Stimulated activated CD4-positive, alpha-beta T cell treated with anti-CD3 and anti-CD28 coated beads, Interleukin-2, amount 100 ng/mL, for 4 hours (primary cell): ENCODE measurements around the gene ATP6V0B.

Experiments
- DNase-seq: peaks from one replicate; pipeline ENCODE4 v3.0.0-alpha.2; 2020; ENCODE audit warnings: low read depth

The ATP6V0B gene

DNA sequence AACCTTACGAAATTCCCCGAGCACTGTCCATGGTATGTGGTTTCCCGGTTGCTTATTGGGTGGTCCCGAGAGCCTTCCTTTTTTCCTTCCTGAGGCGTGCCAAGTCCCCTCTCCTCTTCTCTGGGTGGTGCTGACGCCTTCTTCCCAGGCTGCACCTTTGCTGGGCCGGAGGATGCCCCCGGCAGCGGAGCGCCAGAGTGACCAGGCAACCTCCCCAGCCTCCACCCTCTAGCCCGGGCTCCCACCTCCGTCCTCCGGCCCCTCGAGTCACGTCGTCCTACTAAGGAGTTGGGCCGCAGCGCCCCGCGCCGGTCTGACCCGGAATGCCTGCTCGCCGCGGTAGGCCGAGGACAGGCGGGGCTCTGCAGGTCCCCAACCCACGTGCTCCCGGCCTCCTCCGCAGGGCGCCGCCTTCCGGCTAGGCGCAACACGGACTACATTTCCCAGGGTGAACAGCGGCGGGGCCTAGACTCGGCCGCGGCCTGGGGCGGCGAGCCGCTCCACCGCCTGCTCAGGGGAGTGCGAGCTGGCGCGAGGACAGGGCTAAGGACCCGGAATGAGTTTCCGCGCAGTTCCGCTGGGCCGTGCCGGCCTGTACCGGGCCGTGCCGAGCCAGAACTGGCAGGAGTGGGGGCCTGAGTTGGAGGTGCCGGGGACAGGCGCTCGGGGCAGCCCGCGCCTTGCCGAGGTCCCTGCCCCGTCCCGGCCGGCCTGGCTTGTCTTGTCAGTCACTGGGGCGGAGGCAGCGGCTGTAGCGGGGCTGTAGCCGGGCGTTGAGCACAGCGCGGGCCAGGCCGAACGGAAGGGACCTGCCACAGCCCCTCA is 28.3 kb upstream of the ATP6V0B start, which contains the start of gene IPO13:
TSS of gene IPO13 (plus strand) at position 715 of the 825 bp plus-strand sequence. CDS start 651 bp downstream, outside the sequence.
- peak; percentile 92 for DNase-seq

DNA sequence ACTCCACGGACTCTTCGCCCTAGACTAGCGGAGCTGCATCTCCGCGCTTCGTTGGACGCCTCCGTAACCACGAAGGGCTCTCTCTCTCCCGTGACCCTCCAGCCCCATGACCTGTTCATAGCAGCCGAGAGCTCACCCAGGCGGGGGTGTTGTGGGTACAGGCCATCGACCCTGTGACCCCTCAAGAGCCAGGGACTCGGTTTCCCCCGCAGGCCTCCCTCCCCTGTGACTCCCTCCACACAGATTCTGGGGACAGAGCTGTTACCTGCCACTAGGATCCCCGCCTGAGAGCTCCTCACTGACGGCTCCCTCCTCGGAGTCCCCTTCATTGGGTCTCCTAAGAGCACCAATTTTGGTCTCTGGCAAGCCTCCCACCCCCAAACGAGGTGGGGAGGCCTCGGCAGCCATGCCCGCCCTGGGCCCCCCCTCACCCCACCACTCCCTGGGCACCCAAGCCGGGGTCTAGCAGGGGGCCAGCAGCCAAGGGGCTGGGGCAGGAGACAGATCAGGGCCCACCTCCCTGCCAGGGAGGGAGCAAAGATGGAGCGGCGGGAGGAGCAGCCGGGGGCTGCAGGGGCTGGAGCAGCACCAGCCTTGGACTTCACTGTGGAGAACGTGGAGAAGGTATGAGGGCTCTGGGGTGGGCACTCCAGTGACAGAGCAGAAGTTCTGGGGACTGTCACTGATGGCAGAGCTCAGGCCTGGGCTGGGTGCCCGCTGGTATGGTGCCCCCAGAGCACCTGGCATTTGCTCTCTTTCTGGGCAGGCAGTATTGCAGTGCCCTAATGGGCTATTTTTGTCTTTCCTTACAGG is 27.5 kb upstream of the ATP6V0B start:
- DNase-seq, result no peak

DNA sequence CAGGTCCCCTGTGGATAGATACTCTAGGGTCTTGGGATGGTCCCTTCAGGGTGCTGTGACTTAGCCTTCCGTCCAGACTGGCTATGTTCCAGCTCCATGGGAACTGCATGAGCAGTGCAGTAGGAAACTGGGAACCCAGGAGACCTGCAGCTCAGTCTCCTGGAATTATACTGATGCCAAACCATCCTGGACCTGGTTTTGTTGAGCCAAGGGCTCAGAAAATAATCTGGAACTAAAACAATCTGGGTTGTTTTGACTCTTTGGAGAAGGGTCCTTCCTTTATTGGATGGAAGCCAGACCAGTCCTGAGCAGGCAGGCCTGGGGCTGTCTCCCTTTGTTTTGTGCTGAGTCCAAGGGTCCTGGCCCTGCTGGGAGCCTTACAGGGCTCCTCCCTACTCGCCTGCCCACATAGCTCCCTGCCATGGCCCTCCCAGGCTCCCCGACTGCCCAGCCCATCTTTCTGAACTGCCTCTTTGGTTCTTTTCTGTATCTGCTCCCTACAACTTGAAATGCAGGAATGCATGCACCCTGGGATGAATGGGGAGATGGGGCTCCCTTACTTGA is 26.8 kb upstream of the ATP6V0B start:
- no peak for DNase-seq

DNA sequence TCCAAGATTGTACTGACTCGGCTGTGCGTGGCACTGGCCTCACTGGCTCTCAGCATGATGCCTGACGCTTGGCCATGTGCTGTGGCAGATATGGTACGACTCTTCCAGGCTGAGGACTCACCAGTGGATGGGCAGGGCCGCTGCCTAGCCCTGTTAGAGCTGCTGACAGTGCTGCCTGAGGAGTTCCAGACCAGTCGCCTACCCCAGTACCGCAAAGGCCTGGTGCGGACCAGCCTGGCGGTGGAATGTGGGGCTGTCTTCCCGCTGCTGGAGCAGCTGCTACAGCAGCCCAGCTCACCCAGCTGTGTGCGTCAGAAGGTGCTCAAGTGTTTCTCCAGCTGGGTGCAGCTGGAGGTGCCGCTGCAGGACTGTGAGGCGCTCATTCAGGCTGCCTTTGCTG is 25.1 kb upstream of the ATP6V0B start:
- DNase-seq, result no peak

DNA sequence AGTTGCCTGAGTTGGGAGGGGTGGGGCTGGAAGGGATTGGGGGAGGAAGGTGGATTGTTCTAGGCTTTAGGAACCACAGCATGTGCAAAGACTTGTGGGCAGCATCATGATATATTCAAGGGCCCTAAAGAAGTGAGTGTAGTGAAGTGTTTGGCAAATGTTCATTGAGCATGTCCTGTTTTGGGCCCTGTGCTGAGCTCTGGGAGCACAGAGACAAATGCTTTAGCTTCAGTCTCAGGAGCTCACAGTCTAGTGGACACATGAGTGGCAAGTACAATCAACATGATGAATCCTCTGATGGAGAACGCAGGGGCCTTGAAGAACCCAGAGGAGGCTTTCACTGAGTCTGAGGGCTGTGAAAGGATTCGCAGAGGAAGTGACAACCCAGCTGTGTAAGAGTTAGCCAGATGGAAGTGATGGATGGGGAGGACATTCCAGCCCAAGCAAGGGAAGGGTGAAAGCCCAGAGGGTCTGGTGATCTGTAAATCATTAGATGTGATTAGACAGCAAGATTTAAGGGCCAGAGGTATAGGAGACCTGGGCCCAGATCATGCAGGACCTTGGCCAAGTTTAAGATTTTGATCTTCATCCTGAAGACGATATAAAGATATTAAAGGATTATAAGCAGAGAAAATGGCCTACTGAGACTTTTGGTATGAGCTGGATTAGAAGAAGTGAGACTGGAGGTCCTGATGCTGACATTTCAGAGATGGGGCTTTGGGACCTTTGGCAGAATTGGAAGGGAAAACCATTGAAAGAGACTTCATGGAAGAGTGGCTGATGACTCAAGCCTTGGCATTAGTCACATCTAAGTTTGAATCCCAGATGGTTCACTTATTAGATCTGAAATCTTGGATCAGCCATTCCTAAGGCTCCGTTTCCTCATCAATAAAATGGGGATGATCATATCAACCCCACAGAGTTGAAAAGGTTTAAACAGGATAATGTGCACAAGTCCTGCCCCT is 23.5 kb upstream of the ATP6V0B start:
- DNase-seq, result no peak

DNA sequence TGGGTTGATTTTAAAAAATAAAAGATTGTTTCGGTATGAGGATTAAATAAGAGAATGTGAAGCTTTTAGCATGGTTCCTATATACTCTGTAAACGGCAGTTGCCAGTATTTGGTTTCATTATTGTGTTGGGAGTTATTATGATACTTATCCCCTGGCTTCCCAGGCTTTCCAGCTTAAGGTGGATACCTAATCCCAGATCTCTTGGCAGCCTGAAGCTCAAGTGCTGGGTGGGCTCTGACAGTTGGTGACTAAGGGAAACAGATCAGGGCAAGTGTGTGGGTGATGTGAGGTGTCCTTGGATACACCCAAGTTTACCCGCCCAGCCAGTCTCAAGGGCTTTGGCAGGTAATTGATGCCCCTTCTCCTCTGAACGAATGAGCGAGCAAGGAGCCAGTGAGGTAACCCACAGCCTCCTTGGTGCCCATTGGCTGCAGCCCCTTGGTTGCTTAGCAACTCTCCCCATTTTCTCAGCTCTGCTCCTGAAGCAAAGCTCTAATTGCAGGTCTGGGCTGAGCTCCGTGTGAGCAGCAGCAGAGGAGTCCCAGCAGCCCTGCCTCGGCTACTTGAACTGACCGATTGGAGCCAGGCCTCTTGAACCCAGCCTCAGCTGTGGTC is 21.9 kb upstream of the ATP6V0B start:
- DNase-seq, result no peak

DNA sequence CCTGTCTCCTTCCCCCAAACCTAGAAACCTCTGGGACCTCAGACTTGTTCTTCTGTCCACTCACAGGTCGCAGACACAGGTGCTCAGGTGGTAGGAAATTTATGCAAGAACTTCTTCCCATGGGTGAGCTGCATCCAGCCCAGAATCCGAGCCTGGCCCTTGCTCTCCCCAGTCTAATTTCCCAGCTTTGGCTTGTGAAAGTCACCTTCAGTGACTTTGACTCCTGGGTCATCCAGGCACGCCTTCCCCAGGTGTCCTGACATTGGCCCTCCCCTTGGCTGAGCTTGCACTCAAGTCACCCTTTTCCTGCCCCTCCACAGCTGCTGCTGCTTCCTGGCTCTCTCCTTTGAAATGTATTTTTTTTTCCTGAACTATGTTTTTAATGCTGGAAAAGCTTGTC is 21.4 kb upstream of the ATP6V0B start:
- DNase-seq, result no peak

DNA sequence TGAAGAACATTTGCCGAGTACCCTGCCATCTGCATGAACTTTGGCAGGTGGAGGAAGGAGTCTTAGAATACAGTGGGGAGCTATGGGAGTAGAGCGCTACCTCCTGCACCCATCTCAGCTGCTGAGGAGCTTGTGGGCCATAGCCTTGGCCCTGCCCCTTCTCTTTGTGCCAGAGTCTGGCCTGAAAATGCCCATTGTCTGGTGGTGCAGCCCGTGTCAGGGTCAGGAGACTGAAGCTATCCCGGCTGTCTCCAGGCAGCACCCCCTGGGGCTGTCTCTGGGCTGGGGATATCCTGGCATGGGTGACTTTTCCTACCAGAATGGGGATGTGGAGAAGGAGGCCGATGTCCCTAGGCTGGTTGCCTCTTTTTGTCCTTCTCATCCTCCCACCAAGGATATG is 20.7 kb upstream of the ATP6V0B start:
- no peak for DNase-seq

DNA sequence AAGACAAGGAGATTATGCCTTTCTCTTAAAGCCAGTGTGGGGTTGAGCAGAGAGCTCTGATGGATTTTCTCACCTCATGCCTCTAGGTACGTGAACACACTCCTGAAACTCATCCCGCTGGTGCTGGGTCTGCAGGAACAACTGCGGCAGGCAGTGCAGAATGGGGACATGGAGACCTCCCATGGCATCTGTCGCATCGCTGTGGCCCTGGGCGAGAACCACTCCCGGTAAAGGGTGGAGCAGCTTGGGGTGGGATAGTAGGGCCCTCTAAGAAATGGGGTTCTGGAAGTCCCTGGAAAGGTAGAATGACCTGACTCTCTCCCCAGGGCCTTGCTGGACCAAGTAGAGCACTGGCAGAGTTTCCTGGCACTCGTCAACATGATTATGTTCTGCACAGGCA is 18.5 kb upstream of the ATP6V0B start:
- DNase-seq, result no peak

DNA sequence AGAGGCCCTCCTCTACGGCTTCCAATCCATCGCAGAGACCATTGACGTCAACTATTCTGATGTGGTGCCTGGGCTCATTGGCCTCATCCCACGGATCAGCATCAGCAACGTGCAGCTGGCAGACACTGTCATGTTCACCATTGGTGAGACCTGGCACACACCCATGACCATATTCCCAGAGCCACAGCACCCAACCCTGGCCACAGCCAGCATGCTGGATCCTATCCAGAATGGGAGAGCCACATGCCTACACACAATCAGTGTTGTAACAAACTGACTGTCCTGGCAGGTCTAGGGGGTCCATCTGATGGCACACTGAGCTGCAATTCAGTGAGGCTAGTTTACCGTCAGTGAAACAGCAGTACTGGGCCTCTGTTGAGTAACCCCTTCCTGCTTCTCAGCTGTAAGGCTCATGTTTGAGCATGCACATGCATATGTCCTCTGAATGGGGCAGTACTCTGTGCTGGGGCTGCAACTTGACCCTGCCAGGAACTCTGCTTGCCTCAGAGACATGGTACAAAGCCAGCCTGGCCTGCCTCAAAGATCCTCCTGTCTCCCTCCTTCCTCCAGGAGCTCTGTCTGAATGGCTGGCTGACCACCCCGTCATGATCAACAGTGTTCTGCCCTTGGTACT is 17.2 kb upstream of the ATP6V0B start:
- no peak for DNase-seq

DNA sequence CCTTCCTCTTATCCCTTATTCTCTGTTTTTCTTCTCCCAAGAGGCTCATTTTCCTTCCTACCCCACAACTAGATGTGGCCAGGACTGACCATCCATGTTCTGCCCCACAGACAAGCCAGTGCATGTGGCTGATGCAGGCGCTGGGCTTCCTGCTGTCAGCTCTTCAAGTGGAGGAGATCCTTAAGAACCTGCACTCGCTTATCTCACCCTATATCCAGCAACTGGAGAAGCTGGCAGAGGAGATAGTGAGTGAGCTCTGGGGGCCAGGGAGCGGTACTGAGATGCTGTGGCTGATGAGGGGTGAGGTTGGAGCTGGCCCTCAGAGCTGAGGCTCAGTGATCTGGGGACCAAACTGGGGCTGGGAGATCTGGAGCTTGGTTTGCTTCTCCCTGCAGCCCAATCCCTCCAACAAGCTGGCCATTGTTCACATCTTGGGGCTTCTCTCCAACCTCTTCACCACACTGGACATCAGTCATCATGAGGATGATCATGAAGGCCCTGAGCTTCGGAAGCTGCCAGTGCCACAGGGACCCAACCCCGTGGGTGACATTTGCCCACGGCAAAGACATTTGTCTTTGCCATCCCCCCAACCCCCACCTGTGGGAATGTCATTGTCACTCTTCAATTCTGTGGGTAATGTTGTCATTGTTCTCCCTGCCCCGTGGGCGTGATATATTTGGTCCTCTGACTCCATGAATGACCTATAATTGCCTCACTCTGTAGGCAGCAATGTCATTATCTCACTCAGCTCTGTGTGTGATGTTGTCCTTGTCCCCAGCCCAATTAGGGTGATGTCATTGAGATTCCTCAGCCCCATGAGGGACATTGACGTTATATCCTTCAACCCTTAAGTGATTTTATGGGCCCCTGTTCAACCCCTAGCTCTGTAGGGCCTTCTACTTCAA is 16.2 kb upstream of the ATP6V0B start:
- no peak for DNase-seq

DNA sequence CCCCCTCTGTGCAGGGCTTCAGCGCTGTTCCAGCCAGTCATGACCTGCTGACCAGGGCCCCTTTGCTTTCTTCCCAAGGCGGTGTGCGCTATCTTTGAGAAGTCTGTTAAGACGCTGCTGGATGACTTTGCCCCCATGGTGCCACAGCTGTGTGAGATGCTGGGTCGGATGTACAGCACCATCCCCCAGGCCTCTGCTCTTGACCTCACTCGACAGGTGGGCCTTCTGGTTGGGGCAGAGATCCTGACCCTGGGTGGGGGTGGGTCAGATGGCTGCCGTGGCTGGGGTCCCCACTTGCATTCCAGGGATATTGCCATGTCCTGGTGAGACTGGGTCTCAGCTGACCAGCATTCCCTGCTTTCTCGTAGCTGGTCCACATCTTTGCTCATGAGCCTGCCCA is 14.0 kb upstream of the ATP6V0B start:
- DNase-seq, result no peak

DNA sequence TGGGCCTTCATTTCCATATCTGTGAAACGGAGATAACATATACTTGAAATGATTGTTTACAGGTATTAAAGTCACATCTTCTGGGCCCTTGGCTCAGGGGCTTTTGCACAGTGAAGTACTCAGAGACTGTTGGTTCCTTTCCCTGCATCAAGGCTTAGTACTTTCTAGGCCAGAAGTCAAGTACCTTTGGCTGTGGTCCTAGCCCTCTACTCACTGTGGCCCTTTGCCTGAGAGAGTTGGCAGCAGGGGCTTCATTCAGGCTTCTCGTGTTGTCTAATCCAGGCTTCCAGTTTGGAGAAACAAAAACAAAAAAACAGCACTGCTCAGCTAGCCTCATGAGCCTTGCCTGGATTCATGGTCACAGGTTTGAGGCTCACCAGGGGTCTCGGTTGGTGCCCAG is 13.1 kb upstream of the ATP6V0B start:
- DNase-seq, result no peak

DNA sequence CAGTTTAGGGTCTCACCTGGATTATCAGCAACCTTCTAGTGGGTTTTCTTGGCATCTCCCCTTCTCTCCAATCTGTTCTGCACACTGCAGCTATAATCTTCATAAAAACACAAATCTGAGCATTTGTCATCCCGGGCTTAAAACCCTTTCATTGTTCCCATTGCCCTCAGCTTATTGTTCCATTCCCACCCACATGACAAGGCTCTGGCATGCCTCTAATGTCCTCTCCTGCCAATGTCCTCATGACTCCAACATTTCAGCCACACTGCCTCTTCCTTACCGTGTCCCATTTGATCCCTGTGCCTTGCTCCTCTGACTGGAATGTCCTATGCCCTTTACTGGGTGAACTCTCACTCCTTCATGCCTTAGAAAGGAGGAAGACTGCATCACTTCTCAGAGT is 12.4 kb upstream of the ATP6V0B start:
- DNase-seq, result no peak

DNA sequence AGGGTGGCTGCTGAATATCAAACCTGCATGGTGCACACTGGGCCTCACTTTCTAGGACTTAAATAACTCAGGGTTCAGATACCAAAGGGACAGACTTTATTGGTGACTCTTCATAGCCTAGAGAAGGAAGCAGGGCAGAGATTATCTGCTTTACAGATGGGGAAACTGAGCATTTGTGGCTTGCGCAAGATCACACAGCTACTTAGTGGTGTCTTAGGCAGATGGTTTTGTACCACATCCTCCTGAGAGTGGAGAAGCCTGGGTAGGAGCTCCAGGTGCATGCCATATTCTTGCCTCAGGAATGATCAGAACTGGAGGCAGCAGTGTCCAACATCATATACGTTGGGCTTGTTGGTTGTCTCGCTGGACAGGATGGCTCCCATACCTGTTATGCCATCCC is 11.8 kb upstream of the ATP6V0B start:
- no peak for DNase-seq

DNA sequence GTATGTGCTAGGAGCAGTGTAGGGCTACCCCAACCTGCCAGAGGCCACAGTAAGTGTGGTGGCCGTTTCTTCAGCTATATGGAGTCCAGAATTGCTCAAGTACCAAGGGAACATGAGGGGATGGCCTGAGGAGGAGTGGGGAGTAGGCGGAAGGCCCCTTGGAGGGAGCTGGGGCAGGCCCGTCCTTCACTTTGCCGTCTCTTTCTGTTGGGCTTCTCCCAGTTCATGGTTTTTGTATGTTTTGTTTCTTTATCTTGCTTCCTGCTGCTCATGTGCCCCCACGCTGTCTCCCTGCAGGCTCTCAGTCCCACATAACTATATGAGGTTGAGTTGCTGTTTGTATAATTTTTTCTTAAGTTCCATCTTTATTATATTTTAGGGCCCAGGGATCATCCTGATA is 10.9 kb upstream of the ATP6V0B start:
- DNase-seq, result no peak

DNA sequence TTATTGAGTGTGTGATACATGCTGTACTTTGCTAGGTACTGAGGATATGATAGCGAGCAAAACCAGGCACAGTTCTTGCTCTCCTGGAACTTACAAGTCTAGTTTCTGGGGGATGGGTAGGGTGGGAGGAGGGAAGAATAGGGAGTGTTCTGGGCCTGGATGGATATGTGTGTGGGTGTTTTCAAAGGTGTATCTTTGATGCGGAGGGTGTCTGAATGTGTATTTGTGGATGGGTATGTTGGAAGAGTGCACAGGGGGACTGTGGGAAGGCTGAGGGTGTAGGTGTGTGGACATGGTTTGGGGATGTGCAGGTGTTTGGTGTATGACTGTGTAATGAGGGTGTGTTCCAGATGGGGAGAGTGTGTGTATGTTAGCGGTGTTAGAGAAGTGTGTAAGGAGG is 9.4 kb upstream of the ATP6V0B start:
- DNase-seq, result no peak

DNA sequence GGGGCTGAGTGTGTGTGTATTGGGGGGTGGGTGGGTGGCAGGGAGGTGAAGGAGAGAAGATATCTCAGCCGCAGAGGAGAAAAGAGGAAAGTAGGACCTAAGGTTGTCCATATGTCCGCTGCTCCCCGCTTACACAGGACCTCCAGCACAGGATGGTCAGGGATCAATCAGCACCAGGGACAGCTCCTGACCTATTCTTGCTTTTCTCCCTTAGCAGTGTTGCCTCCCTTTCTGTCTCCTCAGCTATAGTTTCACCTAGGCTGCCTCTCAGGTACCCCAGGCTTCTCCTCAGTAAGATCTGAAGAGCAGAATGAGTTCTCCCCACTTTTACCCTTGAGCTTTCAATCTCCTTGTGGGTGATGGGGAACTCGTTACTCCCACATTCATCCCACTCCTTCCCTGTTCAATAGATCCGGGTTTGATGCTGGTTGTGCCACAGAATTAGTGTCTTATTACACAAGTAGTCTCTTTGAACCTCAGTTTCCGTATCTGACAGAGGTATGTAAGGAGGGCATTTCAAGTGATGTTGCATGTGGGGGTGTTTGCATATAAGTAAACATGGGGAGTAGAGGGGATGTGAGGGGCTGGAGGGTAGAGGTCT is 6.3 kb upstream of the ATP6V0B start:
- no peak for DNase-seq

DNA sequence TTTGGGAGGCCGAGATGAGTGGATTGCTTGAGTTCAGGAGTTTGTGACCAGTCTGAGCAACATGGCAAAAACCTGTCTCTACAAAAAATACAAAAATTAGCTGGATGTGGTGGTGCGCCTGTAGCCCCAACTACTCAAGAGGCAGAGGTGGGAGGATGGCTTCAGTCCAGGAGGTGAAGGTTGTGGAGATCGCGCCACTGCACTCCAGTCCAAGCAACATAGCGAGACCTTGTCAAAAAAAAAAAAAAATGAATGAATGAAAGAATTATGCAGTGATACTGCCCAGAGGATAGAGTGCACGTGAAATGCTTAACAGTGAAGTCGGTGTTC is 5.4 kb upstream of the ATP6V0B start:
- DNase-seq, result no peak
